Endothelial cell of umbilical vein (primary cell): ENCODE measurements around the gene GSKIP.

ENCODE experiments used
- EZH2 ChIP-seq: IDR thresholded peaks from 2 replicates; pipeline ENCODE4 v1.6.1; 2012; ENCODE audit warnings: borderline replicate concordance, low read depth, mild to moderate bottlenecking, moderate library complexity, low read length, inconsistent platforms; ENCODE audit not compliant: severe bottlenecking
- FOS ChIP-seq: IDR thresholded peaks from 2 replicates; pipeline ENCODE4 v1.6.1; 2011; ENCODE audit warnings: mild to moderate bottlenecking, low read length, moderate library complexity, borderline replicate concordance; ENCODE audit not compliant: insufficient read depth
- GATA2 ChIP-seq: IDR thresholded peaks from 2 replicates; pipeline ENCODE4 v1.7.0; 2011; ENCODE audit warnings: low read depth, mild to moderate bottlenecking, moderate library complexity, mixed read lengths, low read length; ENCODE audit not compliant: insufficient read length, insufficient read depth
- MAX ChIP-seq: IDR thresholded peaks from 2 replicates; pipeline ENCODE4 v1.6.1; 2011; ENCODE audit not compliant: insufficient read depth, insufficient read length
- POLR2A ChIP-seq: IDR thresholded peaks from 2 replicates; pipeline ENCODE4 v1.6.1; 2012; ENCODE audit warnings: low read depth, mild to moderate bottlenecking, control low read depth, low read length
- POLR2AphosphoS5 ChIP-seq: IDR thresholded peaks from 2 replicates; pipeline ENCODE4 v1.6.1; 2012; ENCODE audit warnings: low read depth, mild to moderate bottlenecking, control low read depth, low read length, moderate library complexity; ENCODE audit not compliant: insufficient read depth
- TF ChIP-seq, protein P1 (sequence below), 2 donors: IDR thresholded peaks; 1 replicate in 1 of 2; 2 replicates in 1 of 2; pipeline ENCODE4 v1.5.1; 2011; ENCODE audit warnings: low read length in 2 of 2, mild to moderate bottlenecking in 2 of 2, moderate library complexity in 2 of 2, control low read depth in 1 of 2, inconsistent platforms in 1 of 2, low read depth in 1 of 2; ENCODE audit not compliant: insufficient read depth in 1 of 2; ENCODE audit errors: extremely low read depth in 1 of 2

GRCh38 chr14:96418075-96418474 is 54.7 kb downstream of the GSKIP start:
- TF ChIP-seq EZH2 (no peak), MAX (no peak), FOS (no peak), POLR2A (no peak), GATA2 (no peak), POLR2AphosphoS5 (no peak)
- TF ChIP-seq, protein P1, sequence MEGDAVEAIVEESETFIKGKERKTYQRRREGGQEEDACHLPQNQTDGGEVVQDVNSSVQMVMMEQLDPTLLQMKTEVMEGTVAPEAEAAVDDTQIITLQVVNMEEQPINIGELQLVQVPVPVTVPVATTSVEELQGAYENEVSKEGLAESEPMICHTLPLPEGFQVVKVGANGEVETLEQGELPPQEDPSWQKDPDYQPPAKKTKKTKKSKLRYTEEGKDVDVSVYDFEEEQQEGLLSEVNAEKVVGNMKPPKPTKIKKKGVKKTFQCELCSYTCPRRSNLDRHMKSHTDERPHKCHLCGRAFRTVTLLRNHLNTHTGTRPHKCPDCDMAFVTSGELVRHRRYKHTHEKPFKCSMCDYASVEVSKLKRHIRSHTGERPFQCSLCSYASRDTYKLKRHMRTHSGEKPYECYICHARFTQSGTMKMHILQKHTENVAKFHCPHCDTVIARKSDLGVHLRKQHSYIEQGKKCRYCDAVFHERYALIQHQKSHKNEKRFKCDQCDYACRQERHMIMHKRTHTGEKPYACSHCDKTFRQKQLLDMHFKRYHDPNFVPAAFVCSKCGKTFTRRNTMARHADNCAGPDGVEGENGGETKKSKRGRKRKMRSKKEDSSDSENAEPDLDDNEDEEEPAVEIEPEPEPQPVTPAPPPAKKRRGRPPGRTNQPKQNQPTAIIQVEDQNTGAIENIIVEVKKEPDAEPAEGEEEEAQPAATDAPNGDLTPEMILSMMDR (IDR thresholded peaks at IDR 0.05; ENCODE audit: extremely low read depth in 1 of 2, insufficient read depth in 1 of 2, low read depth in 1 of 2, low read length in 2 of 2), result no peak
